Effector memory CD4-positive, alpha-beta T cell (primary cell): ENCODE data around the gene SLC28A1.
A peak's percentile ranks its signal among the peaks of the same experiment; 100 is the strongest.

Source experiments
- DNase-seq, 3 donors: peaks; one replicate each; pipeline ENCODE4 v3.0.0-alpha.2; 2020
- H3K27ac ChIP-seq: 2 replicates; pipeline ENCODE4 v1.7.0; 2013; ENCODE audit warnings: mild to moderate bottlenecking, low read length, moderate library complexity; ENCODE audit not compliant: insufficient read depth, poor library complexity, severe bottlenecking
- H3K27me3 ChIP-seq: replicated peaks from 2 replicates; pipeline ENCODE4 v1.7.0; 2013; ENCODE audit warnings: mild to moderate bottlenecking, low read length; ENCODE audit not compliant: insufficient read depth, control insufficient read depth, poor library complexity, severe bottlenecking
- H3K36me3 ChIP-seq: 2 replicates; pipeline ENCODE4 v1.7.0; 2013; ENCODE audit warnings: mild to moderate bottlenecking, low read length, moderate library complexity; ENCODE audit not compliant: control insufficient read depth, insufficient read depth
- H3K4me1 ChIP-seq: 2 replicates; pipeline ENCODE4 v1.7.0; 2013; ENCODE audit warnings: low read length, mild to moderate bottlenecking; ENCODE audit not compliant: control insufficient read depth, insufficient read depth, poor library complexity, severe bottlenecking
- H3K4me3 ChIP-seq: 2 replicates; pipeline ENCODE4 v1.7.0; 2013; ENCODE audit warnings: low read length, low read depth, mild to moderate bottlenecking; ENCODE audit not compliant: insufficient read depth, poor library complexity, severe bottlenecking
- H3K9me3 ChIP-seq: 2 replicates; pipeline ENCODE4 v1.7.0; 2013; ENCODE audit warnings: mild to moderate bottlenecking, low read length, moderate library complexity; ENCODE audit not compliant: control insufficient read depth

Gene SLC28A1

GRCh38 chr15:84947947-84948830, 63.7 kb downstream of the SLC28A1 start:
- Histone ChIP-seq H3K27me3 (no peaks in the 10 kb centered on the region), H3K4me3 (no peak overlapping the region), H3K4me1 (no peaks in the 10 kb centered on the region), H3K36me3 (no peaks in the 10 kb centered on the region), H3K9me3 (no peaks in the 10 kb centered on the region), H3K27ac (no peak overlapping the region)
- DNase-seq, result no peak

GRCh38 chr15:84949043-84949442, 64.6 kb downstream of the SLC28A1 start:
- Histone ChIP-seq H3K4me3 (no peak overlapping the region), H3K27me3 (no peaks in the 10 kb centered on the region), H3K4me1 (no peaks in the 10 kb centered on the region), H3K27ac (no peak overlapping the region), H3K9me3 (no peaks in the 10 kb centered on the region), H3K36me3 (no peaks in the 10 kb centered on the region)
- DNase-seq, result no peak

- no peaks in the 10 kb centered on the region for H3K36me3 ChIP-seq
- H3K27ac ChIP-seq, result no peak overlapping the region
- no peaks in the 10 kb centered on the region for H3K9me3 ChIP-seq
- H3K4me3 ChIP-seq, result no peak overlapping the region
- DNase-seq, result no peak
- no peaks in the 10 kb centered on the region for H3K4me1 ChIP-seq
- H3K27me3 ChIP-seq, result no peaks in the 10 kb centered on the region
These were observed 65.5 kb downstream of the SLC28A1 start for GRCh38 chr15:84949845-84950569.

GRCh38 chr15:84950570-84951111, 66.2 kb downstream of the SLC28A1 start:
- no peak for DNase-seq
- H3K4me1 ChIP-seq, result no peaks in the 10 kb centered on the region
- no peak overlapping the region for H3K27ac ChIP-seq
- H3K27me3 ChIP-seq, result no peaks in the 10 kb centered on the region
- no peak overlapping the region for H3K4me3 ChIP-seq
- no peaks in the 10 kb centered on the region for H3K9me3 ChIP-seq
- no peaks in the 10 kb centered on the region for H3K36me3 ChIP-seq

GRCh38 chr15:84951736-84952135, 67.3 kb downstream of the SLC28A1 start:
- Histone ChIP-seq H3K27me3 (no peaks in the 10 kb centered on the region), H3K27ac (no peak overlapping the region), H3K4me3 (no peak overlapping the region), H3K4me1 (no peaks in the 10 kb centered on the region), H3K36me3 (no peaks in the 10 kb centered on the region), H3K9me3 (no peaks in the 10 kb centered on the region)
- DNase-seq, result no peak

- Histone ChIP-seq H3K9me3 (no peaks in the 10 kb centered on the region), H3K36me3 (no peaks in the 10 kb centered on the region), H3K4me1 (no peaks in the 10 kb centered on the region), H3K4me3 (no peak overlapping the region), H3K27ac (no peak overlapping the region), H3K27me3 (no peaks in the 10 kb centered on the region)
- no peak for DNase-seq
These were observed 68.7 kb downstream of the SLC28A1 start for GRCh38 chr15:84953136-84953535.

- no peak overlapping the region for H3K4me3 ChIP-seq
- DNase-seq, result no peak
- H3K4me1 ChIP-seq, result no peaks in the 10 kb centered on the region
- H3K36me3 ChIP-seq, result no peaks in the 10 kb centered on the region
- H3K9me3 ChIP-seq, result no peaks in the 10 kb centered on the region
- no peaks in the 10 kb centered on the region for H3K27me3 ChIP-seq
- H3K27ac ChIP-seq, result no peak overlapping the region
These were observed 69.3 kb downstream of the SLC28A1 start for GRCh38 chr15:84953726-84954125.

GRCh38 chr15:84955089-84955848, 70.8 kb downstream of the SLC28A1 start:
- peak; percentile 6 to 36 (median 20) for DNase-seq
- Histone ChIP-seq H3K4me3 (no peak overlapping the region), H3K27ac (no peak overlapping the region)

GRCh38 chr15:84956199-84956598, 71.7 kb downstream of the SLC28A1 start:
- Histone ChIP-seq H3K4me3 (no peak overlapping the region), H3K4me1 (no peaks in the 10 kb centered on the region), H3K27me3 (no peaks in the 10 kb centered on the region), H3K27ac (no peak overlapping the region), H3K36me3 (no peaks in the 10 kb centered on the region), H3K9me3 (no peaks in the 10 kb centered on the region)
- no peak for DNase-seq

More at GRCh38 chr15:84955089-84955848, 70.8 kb downstream of the SLC28A1 start:
- H3K36me3 ChIP-seq, result no peaks in the 10 kb centered on the region
- H3K4me1 ChIP-seq, result no peaks in the 10 kb centered on the region
- H3K9me3 ChIP-seq, result no peaks in the 10 kb centered on the region
- H3K27me3 ChIP-seq, result no peaks in the 10 kb centered on the region
